Measurements from ENCODE around the gene MEIS1. TPM values are rescaled to one million over a fixed set of nuclear protein-coding genes. Genes with fewer than 3 reads are reported as not detected.
"Not testable (repeated sequence)": the region's sequence is repeated elsewhere in the genome, so short reads cannot be mapped to it uniquely, and the experiment has no call there.

Gene MEIS1
- total RNA-seq, 3 donors from 2014 or later, result 23.0 to 37.9 (median 37.0) TPM

DNA sequence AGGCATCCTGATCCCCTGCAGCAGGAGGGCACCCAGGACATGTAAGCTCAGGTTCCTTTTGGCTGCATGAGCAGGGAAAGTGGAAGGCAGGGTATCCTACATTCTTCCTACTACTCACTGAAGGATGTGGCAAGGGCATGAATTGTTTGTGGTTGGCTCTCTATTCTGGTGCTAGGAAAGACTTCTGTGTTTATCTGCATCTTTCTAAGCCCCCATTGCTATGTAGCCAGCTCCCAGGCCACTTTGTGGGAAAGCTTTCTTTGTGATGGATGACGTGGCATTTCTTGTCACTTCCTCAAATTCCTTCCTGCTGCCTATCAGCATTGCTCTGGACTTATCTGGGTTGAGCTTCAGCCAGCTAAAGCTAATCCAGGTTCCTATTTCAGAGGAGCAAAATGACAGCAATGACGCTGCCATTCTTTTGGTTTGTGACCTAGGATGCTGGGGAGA is 46.2 kb downstream of the MEIS1 start:
- no peaks in the 10 kb centered on the region for H3K9me3 ChIP-seq
- H3K27me3 ChIP-seq, result no peaks in the 10 kb centered on the region
- H3K4me1 ChIP-seq, result no peaks in the 10 kb centered on the region
- no peak overlapping the region for H3K27ac ChIP-seq
- intact Hi-C loops (cut with DNase I; ENCODE audit: low total_unique reads), result no loop called here
- no peak for DNase-seq (ENCODE audit: low spot score in 2 of 2)
- TF ChIP-seq, protein P1, sequence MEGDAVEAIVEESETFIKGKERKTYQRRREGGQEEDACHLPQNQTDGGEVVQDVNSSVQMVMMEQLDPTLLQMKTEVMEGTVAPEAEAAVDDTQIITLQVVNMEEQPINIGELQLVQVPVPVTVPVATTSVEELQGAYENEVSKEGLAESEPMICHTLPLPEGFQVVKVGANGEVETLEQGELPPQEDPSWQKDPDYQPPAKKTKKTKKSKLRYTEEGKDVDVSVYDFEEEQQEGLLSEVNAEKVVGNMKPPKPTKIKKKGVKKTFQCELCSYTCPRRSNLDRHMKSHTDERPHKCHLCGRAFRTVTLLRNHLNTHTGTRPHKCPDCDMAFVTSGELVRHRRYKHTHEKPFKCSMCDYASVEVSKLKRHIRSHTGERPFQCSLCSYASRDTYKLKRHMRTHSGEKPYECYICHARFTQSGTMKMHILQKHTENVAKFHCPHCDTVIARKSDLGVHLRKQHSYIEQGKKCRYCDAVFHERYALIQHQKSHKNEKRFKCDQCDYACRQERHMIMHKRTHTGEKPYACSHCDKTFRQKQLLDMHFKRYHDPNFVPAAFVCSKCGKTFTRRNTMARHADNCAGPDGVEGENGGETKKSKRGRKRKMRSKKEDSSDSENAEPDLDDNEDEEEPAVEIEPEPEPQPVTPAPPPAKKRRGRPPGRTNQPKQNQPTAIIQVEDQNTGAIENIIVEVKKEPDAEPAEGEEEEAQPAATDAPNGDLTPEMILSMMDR (IDR thresholded peaks at IDR 0.05), result no peak
- TF ChIP-seq POLR2AphosphoS5 (IDR thresholded peaks at IDR 0.05) (no peak), POLR2A (IDR thresholded peaks at IDR 0.05) (no peak)
- no peaks in the 10 kb centered on the region for H3K36me3 ChIP-seq
- H3K4me3 ChIP-seq, result no peak overlapping the region

DNA sequence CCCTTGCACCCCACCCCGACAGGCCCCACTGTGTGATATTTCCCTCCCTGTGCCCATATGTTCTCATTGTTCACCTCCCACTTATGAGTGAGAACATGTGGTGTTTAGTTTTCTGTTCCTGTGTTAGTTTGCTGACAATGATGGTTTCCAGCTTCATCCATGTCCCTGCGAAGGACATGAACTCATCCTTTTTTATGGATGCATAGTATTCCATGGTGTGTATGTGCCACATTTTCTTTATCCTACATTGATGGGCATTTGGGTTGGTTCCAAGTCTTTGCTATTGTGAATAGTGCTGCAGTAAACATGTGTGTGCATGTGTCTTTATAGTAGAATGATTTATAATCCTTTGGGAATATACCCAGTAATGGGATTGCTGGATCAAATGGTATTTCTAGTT is 50.3 kb downstream of the MEIS1 start:
- H3K4me1 ChIP-seq; H3K4me3 ChIP-seq; DNase-seq (ENCODE audit: low spot score in 2 of 2); H3K27ac ChIP-seq; H3K27me3 ChIP-seq; intact Hi-C loops (cut with DNase I; ENCODE audit: low total_unique reads); H3K9me3 ChIP-seq; H3K36me3 ChIP-seq: not testable (repeated sequence)

DNA sequence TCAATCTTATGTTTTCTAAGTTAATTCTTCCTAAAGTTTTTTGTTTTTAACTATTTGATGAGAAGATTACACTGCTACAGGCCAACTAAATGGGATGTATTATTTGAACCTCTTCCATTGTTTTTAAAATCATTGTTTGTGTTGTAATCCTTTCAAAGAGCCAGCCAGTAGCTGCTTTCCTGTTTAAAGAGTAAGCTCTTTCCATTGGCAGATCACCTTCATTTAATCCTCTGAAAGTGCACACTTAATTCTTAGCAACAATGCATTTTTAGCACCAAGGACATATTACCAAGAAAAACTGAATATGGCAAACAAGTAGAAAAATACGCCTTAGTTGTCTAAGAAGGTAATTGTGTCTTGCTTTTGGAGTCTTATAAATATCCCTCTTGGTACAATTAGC is 54.0 kb downstream of the MEIS1 start:
- TF ChIP-seq, protein P1 (IDR thresholded peaks at IDR 0.05), result no peak
- H3K27me3 ChIP-seq, result no peaks in the 10 kb centered on the region
- no peak overlapping the region for H3K4me3 ChIP-seq
- no peak overlapping the region for H3K27ac ChIP-seq
- DNase-seq (ENCODE audit: low spot score in 2 of 2), result no peak
- no peaks in the 10 kb centered on the region for H3K36me3 ChIP-seq
- intact Hi-C loops (cut with DNase I; ENCODE audit: low total_unique reads), result no loop called here
- H3K9me3 ChIP-seq, result no peaks in the 10 kb centered on the region
- no peaks in the 10 kb centered on the region for H3K4me1 ChIP-seq

DNA sequence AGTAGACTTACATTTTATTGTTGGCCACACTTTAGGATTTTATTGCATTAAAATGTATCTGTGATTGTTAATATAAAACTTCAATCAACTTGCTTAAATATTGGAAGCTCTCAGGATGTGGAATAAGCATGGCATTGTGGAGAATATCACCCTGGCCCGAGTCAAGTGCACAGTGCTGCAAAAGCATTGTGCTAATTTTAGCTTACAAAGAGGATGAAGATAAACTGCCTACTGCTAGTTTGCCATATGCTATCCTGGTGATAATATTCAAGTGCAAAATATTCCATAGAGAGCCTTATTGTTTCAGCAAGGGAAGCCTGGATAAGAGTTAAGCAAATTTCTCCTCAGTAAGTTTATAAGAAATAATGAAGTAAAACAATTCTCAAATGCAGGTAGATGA is 54.5 kb downstream of the MEIS1 start:
- no peak overlapping the region for H3K27ac ChIP-seq

DNA sequence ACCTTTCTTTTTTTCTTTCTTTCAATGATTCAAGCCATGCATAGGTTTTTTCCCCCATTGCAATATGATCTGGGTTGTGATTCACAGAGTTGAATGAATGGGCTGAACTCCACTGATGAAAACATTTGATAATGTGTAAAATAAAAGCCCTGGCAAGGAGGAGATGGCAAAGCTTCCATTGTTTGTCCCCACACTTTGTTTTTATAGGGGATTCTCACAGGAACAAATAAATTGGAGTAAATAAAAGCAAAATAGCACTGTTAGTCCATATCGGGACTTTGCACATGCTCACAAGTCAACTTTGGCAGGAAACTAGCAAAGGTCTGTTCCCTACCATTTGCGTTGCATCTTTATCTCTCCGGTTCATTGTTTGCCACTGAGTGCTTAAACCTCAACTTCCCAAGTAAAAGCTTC is 55.7 kb downstream of the MEIS1 start:
- intact Hi-C loops (cut with DNase I; ENCODE audit: low total_unique reads), result no loop called here
- no peak for DNase-seq (ENCODE audit: low spot score in 2 of 2)
- no peaks in the 10 kb centered on the region for H3K27me3 ChIP-seq
- H3K4me1 ChIP-seq, result peaks cover 0 to 5% of the 10 kb centered on the region in 2 donors
- no peak for TF ChIP-seq POLR2A (IDR thresholded peaks at IDR 0.05)
- TF ChIP-seq, protein P1 (IDR thresholded peaks at IDR 0.05), result no peak
- no peak for TF ChIP-seq POLR2AphosphoS5 (IDR thresholded peaks at IDR 0.05)
- no peak overlapping the region for H3K27ac ChIP-seq
- no peaks in the 10 kb centered on the region for H3K9me3 ChIP-seq
- H3K36me3 ChIP-seq, result no peaks in the 10 kb centered on the region
- H3K4me3 ChIP-seq, result no peak overlapping the region

More for the DNA sequence above, 54.5 kb downstream of the MEIS1 start:
- Histone ChIP-seq H3K9me3 (no peaks in the 10 kb centered on the region), H3K36me3 (no peaks in the 10 kb centered on the region), H3K27me3 (no peaks in the 10 kb centered on the region), H3K4me1 (no peaks in the 10 kb centered on the region), H3K4me3 (no peak overlapping the region)
- TF ChIP-seq, protein P1 (IDR thresholded peaks at IDR 0.05), result no peak
- no peak for TF ChIP-seq POLR2A (IDR thresholded peaks at IDR 0.05)
- no peak for TF ChIP-seq POLR2AphosphoS5 (IDR thresholded peaks at IDR 0.05)
- intact Hi-C loops (cut with DNase I; ENCODE audit: low total_unique reads), result no loop called here
- no peak for DNase-seq (ENCODE audit: low spot score in 2 of 2)

DNA sequence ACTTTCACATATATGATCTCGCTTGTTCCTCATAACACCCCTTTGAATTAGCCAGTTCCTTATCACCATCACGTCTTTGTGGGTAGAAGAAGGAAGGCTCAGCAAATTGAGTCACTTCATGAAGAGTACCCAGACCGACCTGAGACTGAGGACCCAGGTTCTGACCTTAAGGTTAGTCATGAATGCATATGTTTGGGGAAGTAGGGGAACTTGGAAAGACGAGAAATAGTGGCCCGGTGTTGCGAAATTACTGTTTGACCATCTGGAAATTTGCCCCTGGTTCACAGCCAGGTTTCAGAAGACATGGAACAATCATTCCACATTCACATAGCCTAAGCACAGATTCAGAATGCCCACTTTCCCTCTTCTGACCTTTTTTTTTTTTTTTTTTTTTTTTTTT is 59.8 kb downstream of the MEIS1 start:
- H3K4me1 ChIP-seq, result peaks cover 0 to 11% of the 10 kb centered on the region in 2 donors
- H3K9me3 ChIP-seq, result no peaks in the 10 kb centered on the region
- H3K27me3 ChIP-seq, result no peaks in the 10 kb centered on the region
- intact Hi-C loops (cut with DNase I; ENCODE audit: low total_unique reads), result no loop called here
- no peak overlapping the region for H3K4me3 ChIP-seq
- TF ChIP-seq POLR2AphosphoS5 (IDR thresholded peaks at IDR 0.05), result peak in 1 of 3 donors; percentile 31
- TF ChIP-seq, protein P1 (IDR thresholded peaks at IDR 0.05), result no peak
- no peaks in the 10 kb centered on the region for H3K36me3 ChIP-seq
- H3K27ac ChIP-seq, result peak overlapping the region in 1 of 2 donors; percentile 62
- peak; percentile 40 to 70 for DNase-seq (ENCODE audit: low spot score in 2 of 2)
